Measurements from ENCODE around the gene UVSSA. TPM values are rescaled to one million over a fixed set of nuclear protein-coding genes. Genes with fewer than 3 reads are reported as not detected.
"Not testable (repeated sequence)": the region's sequence is repeated elsewhere in the genome, so short reads cannot be mapped to it uniquely, and the experiment has no call there.

Gene UVSSA
- total RNA-seq, 1 donor from 2014 or later = 33.9 TPM

GRCh38 chr4:1321946-1322650 is 24.9 kb upstream of the UVSSA start:
- H3K27ac Mint-ChIP-seq (ENCODE audit: unreplicated experiment) = no peak overlapping the region
- peaks cover 19% of the 10 kb centered on the region for H3K36me3 Mint-ChIP-seq (ENCODE audit: unreplicated experiment)
- peaks cover 7% of the 10 kb centered on the region for H3K27me3 Mint-ChIP-seq (ENCODE audit: unreplicated experiment)
- no peak overlapping the region for H3K4me3 Mint-ChIP-seq (ENCODE audit: unreplicated experiment)
- TF ChIP-seq, protein P1, sequence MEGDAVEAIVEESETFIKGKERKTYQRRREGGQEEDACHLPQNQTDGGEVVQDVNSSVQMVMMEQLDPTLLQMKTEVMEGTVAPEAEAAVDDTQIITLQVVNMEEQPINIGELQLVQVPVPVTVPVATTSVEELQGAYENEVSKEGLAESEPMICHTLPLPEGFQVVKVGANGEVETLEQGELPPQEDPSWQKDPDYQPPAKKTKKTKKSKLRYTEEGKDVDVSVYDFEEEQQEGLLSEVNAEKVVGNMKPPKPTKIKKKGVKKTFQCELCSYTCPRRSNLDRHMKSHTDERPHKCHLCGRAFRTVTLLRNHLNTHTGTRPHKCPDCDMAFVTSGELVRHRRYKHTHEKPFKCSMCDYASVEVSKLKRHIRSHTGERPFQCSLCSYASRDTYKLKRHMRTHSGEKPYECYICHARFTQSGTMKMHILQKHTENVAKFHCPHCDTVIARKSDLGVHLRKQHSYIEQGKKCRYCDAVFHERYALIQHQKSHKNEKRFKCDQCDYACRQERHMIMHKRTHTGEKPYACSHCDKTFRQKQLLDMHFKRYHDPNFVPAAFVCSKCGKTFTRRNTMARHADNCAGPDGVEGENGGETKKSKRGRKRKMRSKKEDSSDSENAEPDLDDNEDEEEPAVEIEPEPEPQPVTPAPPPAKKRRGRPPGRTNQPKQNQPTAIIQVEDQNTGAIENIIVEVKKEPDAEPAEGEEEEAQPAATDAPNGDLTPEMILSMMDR (IDR thresholded peaks at IDR 0.05; ENCODE audit: partially characterized antibody, unreplicated experiment) = no peak
- peaks cover 6% of the 10 kb centered on the region for H3K9me3 Mint-ChIP-seq (ENCODE audit: unreplicated experiment)
- DNase-seq = no peak
- no peaks in the 10 kb centered on the region for H3K4me1 Mint-ChIP-seq (ENCODE audit: low read depth, unreplicated experiment)

DNA sequence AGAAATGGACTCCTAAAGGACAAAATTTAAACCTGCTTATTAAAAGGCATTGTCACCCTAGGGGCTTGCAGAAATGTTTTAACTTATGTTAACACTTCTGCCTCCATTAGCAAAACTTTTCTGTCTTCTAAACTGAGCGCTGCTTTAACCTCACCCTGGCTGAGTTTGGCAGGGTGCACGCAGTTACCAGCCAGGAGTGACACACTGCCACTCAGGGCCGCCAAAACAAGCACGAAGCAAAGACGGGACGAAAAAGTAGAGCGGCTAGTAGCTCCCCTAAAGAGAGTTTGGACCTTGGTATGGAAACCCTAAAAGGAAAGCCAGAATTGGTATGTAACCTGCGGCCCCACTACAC is 23.8 kb upstream of the UVSSA start:
- TF ChIP-seq, protein P1 (IDR thresholded peaks at IDR 0.05; ENCODE audit: partially characterized antibody, unreplicated experiment) = no peak
- Mint-ChIP-seq H3K4me3 (ENCODE audit: unreplicated experiment) (no peak overlapping the region), H3K27ac (ENCODE audit: unreplicated experiment) (no peak overlapping the region)

GRCh38 chr4:1323635-1324442 is 23.2 kb upstream of the UVSSA start:
- Mint-ChIP-seq H3K36me3 (ENCODE audit: unreplicated experiment) (peaks cover 13% of the 10 kb centered on the region), H3K27ac (ENCODE audit: unreplicated experiment) (no peak overlapping the region), H3K4me1 (ENCODE audit: low read depth, unreplicated experiment) (no peaks in the 10 kb centered on the region), H3K4me3 (ENCODE audit: unreplicated experiment) (no peak overlapping the region), H3K9me3 (ENCODE audit: unreplicated experiment) (peaks cover 4% of the 10 kb centered on the region), H3K27me3 (ENCODE audit: unreplicated experiment) (peaks cover 7% of the 10 kb centered on the region)
- no peak for DNase-seq
- TF ChIP-seq, protein P1 (IDR thresholded peaks at IDR 0.05; ENCODE audit: partially characterized antibody, unreplicated experiment) = no peak

More for the DNA sequence above, 23.8 kb upstream of the UVSSA start:
- DNase-seq = no peak
- Mint-ChIP-seq H3K4me1 (ENCODE audit: low read depth, unreplicated experiment) (no peaks in the 10 kb centered on the region), H3K9me3 (ENCODE audit: unreplicated experiment) (peaks cover 5% of the 10 kb centered on the region), H3K36me3 (ENCODE audit: unreplicated experiment) (peaks cover 15% of the 10 kb centered on the region), H3K27me3 (ENCODE audit: unreplicated experiment) (peaks cover 7% of the 10 kb centered on the region)

DNA sequence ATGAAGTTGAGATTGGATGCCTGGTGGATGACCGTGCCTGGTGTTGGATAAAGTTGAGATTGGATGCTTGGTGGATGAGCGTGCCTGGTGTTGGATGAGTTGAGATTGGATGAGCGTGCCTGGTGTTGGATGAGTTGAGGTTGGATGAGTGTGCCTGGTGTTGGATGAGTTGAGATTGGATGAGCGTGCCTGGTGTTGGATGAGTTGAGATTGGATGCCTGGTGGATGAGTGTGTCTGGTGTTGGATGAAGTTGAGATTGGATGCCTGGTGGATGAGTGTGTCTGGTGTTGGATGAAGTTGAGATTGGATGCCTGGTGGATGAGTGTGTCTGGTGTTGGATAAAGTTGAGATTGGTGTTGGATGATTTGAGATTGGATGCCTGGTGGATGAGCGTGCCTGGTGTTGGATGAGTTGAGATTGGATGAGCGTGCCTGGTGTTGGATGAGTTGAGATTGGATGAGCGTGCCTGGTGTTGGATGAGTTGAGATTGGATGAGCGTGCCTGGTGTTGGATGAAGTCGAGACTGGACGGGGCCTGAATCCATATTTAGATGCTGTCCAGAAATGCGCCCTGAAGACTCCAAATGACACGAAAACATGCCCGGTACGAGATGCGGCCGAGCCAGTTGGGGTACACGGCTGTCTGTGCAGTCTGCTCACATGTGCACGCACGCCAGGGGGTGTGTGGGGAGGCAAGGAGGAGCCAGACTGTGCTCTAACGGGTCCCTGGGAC is 22.4 kb upstream of the UVSSA start:
- not testable (repeated sequence) for H3K9me3 Mint-ChIP-seq (ENCODE audit: unreplicated experiment); H3K4me3 Mint-ChIP-seq (ENCODE audit: unreplicated experiment); DNase-seq; H3K4me1 Mint-ChIP-seq (ENCODE audit: low read depth, unreplicated experiment); H3K27ac Mint-ChIP-seq (ENCODE audit: unreplicated experiment); H3K27me3 Mint-ChIP-seq (ENCODE audit: unreplicated experiment)
- H3K36me3 Mint-ChIP-seq (ENCODE audit: unreplicated experiment) = peaks cover 13% of the 10 kb centered on the region

- no peak overlapping the region for H3K27ac Mint-ChIP-seq (ENCODE audit: unreplicated experiment)
- H3K27me3 Mint-ChIP-seq (ENCODE audit: unreplicated experiment) = peaks cover 2% of the 10 kb centered on the region
- H3K4me1 Mint-ChIP-seq (ENCODE audit: low read depth, unreplicated experiment) = no peaks in the 10 kb centered on the region
- no peak overlapping the region for H3K4me3 Mint-ChIP-seq (ENCODE audit: unreplicated experiment)
- peaks cover 3% of the 10 kb centered on the region for H3K9me3 Mint-ChIP-seq (ENCODE audit: unreplicated experiment)
- DNase-seq = no peak
- peaks cover 10% of the 10 kb centered on the region for H3K36me3 Mint-ChIP-seq (ENCODE audit: unreplicated experiment)
- TF ChIP-seq, protein P1 (IDR thresholded peaks at IDR 0.05; ENCODE audit: partially characterized antibody, unreplicated experiment) = no peak
Measured at GRCh38 chr4:1325176-1325480, 21.9 kb upstream of the UVSSA start.

All from glutamatergic neuron (in vitro differentiated cells).